Stimulated activated naive CD4-positive, alpha-beta T cell treated with Interleukin-2 at 50 U/mL for 16 hours (primary cell): ENCODE results near the gene CERT1.
"Not testable (repeated sequence)": the region's sequence is repeated elsewhere in the genome, so short reads cannot be mapped to it uniquely, and the experiment has no call there.

Experiments
- DNase-seq: peaks from one replicate; lab custom pipeline; 2025; lab: John Stamatoyannopoulos, UW

The CERT1 gene

GRCh38 chr5:75522542-75522941, 11.1 kb upstream of the CERT1 start:
- DNase-seq: no peak

GRCh38 chr5:75522025-75522424, 10.6 kb upstream of the CERT1 start:
- DNase-seq: no peak

- DNase-seq: no peak
These were observed 9.8 kb upstream of the CERT1 start for GRCh38 chr5:75521195-75521594.

- DNase-seq: no peak
These were observed 8.3 kb upstream of the CERT1 start for GRCh38 chr5:75519761-75520160.

GRCh38 chr5:75514323-75514722, 2.9 kb upstream of the CERT1 start:
- DNase-seq: no peak

GRCh38 chr5:75513841-75514240, 2.4 kb upstream of the CERT1 start:
- no peak for DNase-seq

GRCh38 chr5:75512383-75513074, 1.1 kb upstream of the CERT1 start:
- DNase-seq: no peak

- DNase-seq: peak; percentile 60
These were observed 494 bp downstream of the CERT1 start for GRCh38 chr5:75510836-75511434.

GRCh38 chr5:75510417-75510835, 1.0 kb downstream of the CERT1 start:
- DNase-seq: no peak

GRCh38 chr5:75509956-75510355, 1.5 kb downstream of the CERT1 start:
- DNase-seq: no peak

- DNase-seq: no peak
These were observed 1.9 kb downstream of the CERT1 start for GRCh38 chr5:75509546-75509945.

GRCh38 chr5:75507841-75508240, 3.6 kb downstream of the CERT1 start:
- no peak for DNase-seq

GRCh38 chr5:75505112-75505511, 6.3 kb downstream of the CERT1 start:
- DNase-seq: not testable (repeated sequence)

GRCh38 chr5:75498875-75499274, 12.6 kb downstream of the CERT1 start:
- DNase-seq: not testable (repeated sequence)

- no peak for DNase-seq
These were observed 13.1 kb downstream of the CERT1 start for GRCh38 chr5:75498208-75498777.

- no peak for DNase-seq
These were observed 15.4 kb downstream of the CERT1 start for GRCh38 chr5:75496026-75496425.

GRCh38 chr5:75491621-75492020, 19.8 kb downstream of the CERT1 start:
- DNase-seq: no peak

GRCh38 chr5:75489847-75490246, 21.6 kb downstream of the CERT1 start:
- not testable (repeated sequence) for DNase-seq

- DNase-seq: no peak
These were observed 26.8 kb downstream of the CERT1 start for GRCh38 chr5:75484605-75485004.

- no peak for DNase-seq
These were observed 28.9 kb downstream of the CERT1 start for GRCh38 chr5:75482482-75482881.

- DNase-seq: no peak
These were observed 30.4 kb downstream of the CERT1 start for GRCh38 chr5:75481024-75481423.

GRCh38 chr5:75475364-75475763, 36.1 kb downstream of the CERT1 start:
- no peak for DNase-seq

- DNase-seq: no peak
These were observed 38.0 kb downstream of the CERT1 start for GRCh38 chr5:75473463-75473862.

GRCh38 chr5:75472973-75473372, 38.5 kb downstream of the CERT1 start:
- no peak for DNase-seq
